HepG2 (cell line): ENCODE data around the gene KCNQ2. TPM values are rescaled to one million over a fixed set of nuclear protein-coding genes. Genes with fewer than 3 reads are reported as not detected.

Source experiments
- AFF4 ChIP-seq: sonication (generic); formaldehyde crosslinking; IDR thresholded peaks from 2 replicates; pipeline ENCODE4 v1.4.0; 2020; ENCODE audit warnings: missing genetic modification reagents
- DNMT3B ChIP-seq: conservative IDR thresholded peaks from 2 replicates; pipeline ENCODE4 v1.6.1; 2016; ENCODE audit warnings: missing biosample characterization, control low read depth
- DRAP1 ChIP-seq: IDR thresholded peaks from 2 replicates; pipeline ENCODE4 v1.6.1; 2016; ENCODE audit warnings: missing genetic modification reagents, missing compliant biosample characterization
- KLF16 ChIP-seq, 2 experiments: sonication (generic) in 1 of 2; formaldehyde crosslinking in 1 of 2; IDR thresholded peaks; 2 replicates each; pipeline versions ENCODE4 v1.6.1 to v1.8.0; 2016 to 2023; ENCODE audit warnings: missing genetic modification reagents in 2 of 2, missing compliant biosample characterization in 1 of 2
- MIER2 ChIP-seq: IDR thresholded peaks from 2 replicates; pipeline ENCODE4 v1.6.1; 2016; ENCODE audit warnings: missing biosample characterization, missing genetic modification reagents
- PHF21A ChIP-seq: sonication (generic); formaldehyde crosslinking; IDR thresholded peaks from 2 replicates; pipeline ENCODE4 v1.5.0; 2020; ENCODE audit warnings: mild to moderate bottlenecking, missing genetic modification reagents
- RXRA ChIP-seq: sonication (generic); formaldehyde crosslinking; IDR thresholded peaks from 2 replicates; pipeline ENCODE4 v1.5.1; 2020; ENCODE audit warnings: missing genetic modification reagents
- SP1 ChIP-seq, 2 experiments: fragments of 450-650 bp in 1 of 2; sonication (generic) in 1 of 2; formaldehyde crosslinking in 1 of 2; IDR thresholded peaks; 2 replicates each; pipeline versions ENCODE4 v1.4.0 to v1.6.1; 2016 to 2020; ENCODE audit warnings: missing genetic modification reagents in 1 of 2
- TFDP2 ChIP-seq: sonication (generic); formaldehyde crosslinking; IDR thresholded peaks from 2 replicates; pipeline ENCODE4 v1.4.0; 2020; ENCODE audit warnings: missing genetic modification reagents
- THAP9 ChIP-seq: sonication (generic); formaldehyde crosslinking; IDR thresholded peaks from 2 replicates; pipeline ENCODE4; 2020; ENCODE audit warnings: missing genetic modification reagents, mild to moderate bottlenecking, borderline replicate concordance
- XRCC5 ChIP-seq: fragments of 200-400 bp; formaldehyde crosslinking; optimal IDR thresholded peaks from 2 replicates; pipeline ENCODE3; 2017; ENCODE audit warnings: mild to moderate bottlenecking, low read length
- ZMYM3 ChIP-seq: sonication (generic); formaldehyde crosslinking; IDR thresholded peaks from 2 replicates; pipeline ENCODE4 v1.5.1; 2020; ENCODE audit warnings: mild to moderate bottlenecking, missing genetic modification reagents
- ZNF510 ChIP-seq: sonication (generic); formaldehyde crosslinking; IDR thresholded peaks from 2 replicates; pipeline ENCODE4 v1.4.0; 2020; ENCODE audit warnings: low read depth, mild to moderate bottlenecking, missing genetic modification reagents
- ZSCAN30 ChIP-seq: sonication (generic); formaldehyde crosslinking; IDR thresholded peaks from 2 replicates; pipeline ENCODE4 v1.5.0; 2020; ENCODE audit warnings: mild to moderate bottlenecking, missing genetic modification reagents
- polyA plus RNA-seq, 8 experiments: library from polyadenylated mRNA; depleted of rRNA in 3 of 8; stranded (reverse) in 7 of 8; unstranded in 1 of 8; fragments of >200 nt; fragmentation: Illumina TruSeq in 4 of 8; extraction: Trizol in 4 of 8; gene quantifications; 2 replicates each; pipeline versions ENCODE4 v1.2.1 to v1.2.3, GENCODE V29; 2011 to 2016; ENCODE audit warnings: low read depth in 4 of 8, missing spikeins in 1 of 8, mixed read lengths in 1 of 8; ENCODE audit not compliant: insufficient read depth in 1 of 8
- total RNA-seq, 5 experiments: library from RNA; depleted of rRNA; stranded (reverse); fragments of >200 nt; fragmentation: Illumina TruSeq; extraction: Trizol; gene quantifications; 2 replicates each; pipeline ENCODE4 v1.2.3, GENCODE V29; 2016; ENCODE audit warnings: low read depth in 1 of 5
- TF ChIP-seq, protein P1 (sequence below): sonication (generic); formaldehyde crosslinking; IDR thresholded peaks from 2 replicates; pipeline ENCODE4 v1.5.1; 2020; ENCODE audit warnings: mild to moderate bottlenecking, missing genetic modification reagents, moderate library complexity

The KCNQ2 gene
- total and polyA plus RNA-seq, 2 of the 13 experiments (the other 11 are each of a cell fraction or from before 2014, with no cell fraction given): not detected

GRCh38 chr20:63376283-63377250, 95.9 kb downstream of the KCNQ2 start (continued):
- TF ChIP-seq THAP9 (no peak), SP1 (IDR thresholded peaks at IDR 0.05) (no peak), SP1 (CRISPR knock-in tag; IDR thresholded peaks at IDR 0.05) (no peak), ZMYM3 (CRISPR knock-in tag) (no peak), AFF4 (no peak), RXRA (CRISPR knock-in tag) (0 out of 2 replicates have a peak, but pooled peaks have one; percentile 30), ZNF510 (CRISPR knock-in tag) (no peak), XRCC5 (no peak), DNMT3B (CRISPR knock-in tag) (no peak), KLF16 (CRISPR knock-in tag; IDR thresholded peaks at IDR 0.05) (no peak), TFDP2 (CRISPR knock-in tag) (no peak), MIER2 (CRISPR knock-in tag) (no peak), PHF21A (CRISPR knock-in tag) (peak; percentile 7; the same call in 1 of the 2 replicates), ZSCAN30 (CRISPR knock-in tag) (no peak), DRAP1 (no peak)
- TF ChIP-seq, protein P1, sequence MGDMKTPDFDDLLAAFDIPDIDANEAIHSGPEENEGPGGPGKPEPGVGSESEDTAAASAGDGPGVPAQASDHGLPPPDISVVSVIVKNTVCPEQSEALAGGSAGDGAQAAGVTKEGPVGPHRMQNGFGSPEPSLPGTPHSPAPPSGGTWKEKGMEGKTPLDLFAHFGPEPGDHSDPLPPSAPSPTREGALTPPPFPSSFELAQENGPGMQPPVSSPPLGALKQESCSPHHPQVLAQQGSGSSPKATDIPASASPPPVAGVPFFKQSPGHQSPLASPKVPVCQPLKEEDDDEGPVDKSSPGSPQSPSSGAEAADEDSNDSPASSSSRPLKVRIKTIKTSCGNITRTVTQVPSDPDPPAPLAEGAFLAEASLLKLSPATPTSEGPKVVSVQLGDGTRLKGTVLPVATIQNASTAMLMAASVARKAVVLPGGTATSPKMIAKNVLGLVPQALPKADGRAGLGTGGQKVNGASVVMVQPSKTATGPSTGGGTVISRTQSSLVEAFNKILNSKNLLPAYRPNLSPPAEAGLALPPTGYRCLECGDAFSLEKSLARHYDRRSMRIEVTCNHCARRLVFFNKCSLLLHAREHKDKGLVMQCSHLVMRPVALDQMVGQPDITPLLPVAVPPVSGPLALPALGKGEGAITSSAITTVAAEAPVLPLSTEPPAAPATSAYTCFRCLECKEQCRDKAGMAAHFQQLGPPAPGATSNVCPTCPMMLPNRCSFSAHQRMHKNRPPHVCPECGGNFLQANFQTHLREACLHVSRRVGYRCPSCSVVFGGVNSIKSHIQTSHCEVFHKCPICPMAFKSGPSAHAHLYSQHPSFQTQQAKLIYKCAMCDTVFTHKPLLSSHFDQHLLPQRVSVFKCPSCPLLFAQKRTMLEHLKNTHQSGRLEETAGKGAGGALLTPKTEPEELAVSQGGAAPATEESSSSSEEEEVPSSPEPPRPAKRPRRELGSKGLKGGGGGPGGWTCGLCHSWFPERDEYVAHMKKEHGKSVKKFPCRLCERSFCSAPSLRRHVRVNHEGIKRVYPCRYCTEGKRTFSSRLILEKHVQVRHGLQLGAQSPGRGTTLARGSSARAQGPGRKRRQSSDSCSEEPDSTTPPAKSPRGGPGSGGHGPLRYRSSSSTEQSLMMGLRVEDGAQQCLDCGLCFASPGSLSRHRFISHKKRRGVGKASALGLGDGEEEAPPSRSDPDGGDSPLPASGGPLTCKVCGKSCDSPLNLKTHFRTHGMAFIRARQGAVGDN (CRISPR knock-in tag): no peak
